HG02840 (cell line): ENCODE measurements around the gene RABL2B.
"Not testable (repeated sequence)": the region's sequence is repeated elsewhere in the genome, so short reads cannot be mapped to it uniquely, and the experiment has no call there.

ENCODE experiments used
- ATAC-seq: cut with Tn5 transposase; IDR thresholded peaks from one replicate; pipeline ENCODE4 v1.9.1; 2021; ENCODE audit warnings: mild to moderate bottlenecking, moderate library complexity, moderate number of reproducible peaks; ENCODE audit not compliant: unreplicated experiment, low FRiP score

Gene RABL2B

DNA sequence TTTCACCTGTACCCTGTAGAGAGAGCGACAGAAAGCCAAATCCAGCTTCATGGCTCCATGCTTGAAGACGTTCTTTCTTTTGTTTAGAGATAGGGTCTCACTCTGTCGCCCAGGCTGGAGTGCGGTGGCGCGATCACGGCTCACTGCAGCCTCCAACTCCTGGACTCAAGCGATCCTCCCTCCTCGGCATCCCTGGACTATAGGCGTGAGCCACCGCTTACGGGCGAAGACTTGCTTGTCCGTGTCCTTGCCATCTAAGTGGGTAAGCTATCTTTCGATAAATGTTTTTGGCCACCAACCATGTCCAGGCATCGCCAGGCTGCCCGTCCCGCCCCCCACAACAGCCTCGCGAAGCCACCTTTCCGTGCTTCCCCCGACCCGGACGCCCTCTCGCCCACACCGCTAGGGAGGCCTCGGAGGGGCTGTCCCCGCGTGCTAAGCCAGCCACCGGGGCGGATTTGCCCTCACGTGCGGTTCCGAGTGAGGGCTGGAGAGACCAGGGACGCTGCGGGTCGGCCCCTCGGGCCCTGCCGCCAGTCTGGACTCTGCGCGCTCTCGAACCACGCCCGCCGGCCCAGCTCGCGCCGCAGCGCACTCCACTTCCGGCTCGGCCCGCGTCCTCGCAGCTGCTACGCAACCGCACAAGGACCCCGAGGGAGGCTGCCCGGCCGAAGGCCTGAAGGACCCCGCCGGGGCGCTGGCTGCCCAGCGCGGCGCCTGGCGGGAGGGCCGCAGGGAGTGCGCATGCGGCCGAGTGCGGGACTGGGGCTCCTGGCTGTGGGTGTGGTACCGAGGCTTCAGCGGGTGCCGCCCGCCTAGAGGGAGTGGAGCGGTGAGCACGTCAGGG lies at the start of gene RABL2B:
TSS of gene RABL2B (minus strand) at position 604 of the 847 bp plus-strand sequence. CDS start 1,342 bp downstream, outside the sequence.
- ATAC-seq: peak; percentile 97

DNA sequence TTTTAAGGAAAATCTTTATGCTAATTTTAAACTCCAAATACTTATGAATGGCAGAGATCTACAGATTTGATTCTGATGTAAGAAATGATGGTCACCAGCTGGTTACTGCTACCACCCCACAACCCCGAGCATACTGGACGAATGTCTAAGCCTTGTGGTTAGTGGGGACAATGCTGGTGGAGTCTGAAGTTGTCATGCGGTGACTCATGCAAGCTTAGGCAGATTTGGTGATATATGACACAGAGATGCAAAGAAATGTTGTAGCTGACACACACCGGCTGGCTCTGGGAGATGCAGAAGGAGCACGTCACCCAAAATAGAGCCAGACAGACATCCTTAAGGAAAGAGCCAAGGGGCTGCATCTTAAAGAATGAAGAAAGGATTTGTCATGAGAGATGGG lies 3.5 kb upstream of the RABL2B start:
- not testable (repeated sequence) for ATAC-seq

GRCh38 chr22:50785289-50785688 lies 1.9 kb upstream of the RABL2B start:
- not testable (repeated sequence) for ATAC-seq

DNA sequence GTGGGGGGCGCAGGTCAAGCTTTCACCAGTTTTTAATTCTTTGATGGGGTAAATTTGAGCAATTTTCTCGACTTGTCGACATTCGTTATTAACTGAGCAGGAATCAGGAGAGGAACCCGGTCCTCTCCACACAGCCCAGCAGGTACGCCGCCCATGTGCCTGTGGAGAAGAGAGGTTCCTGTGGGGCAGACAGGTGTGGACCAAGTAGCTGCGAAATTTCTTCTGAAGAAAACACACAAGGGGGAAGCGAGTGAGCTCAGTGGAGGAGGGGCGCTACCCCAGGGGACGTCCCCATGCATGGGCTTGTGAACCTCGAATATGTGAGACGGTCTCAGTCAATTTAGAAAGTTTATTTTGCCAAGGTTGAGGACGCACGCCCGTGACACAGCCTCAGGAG lies 442 bp upstream of the RABL2B start:
- ATAC-seq: peak; percentile 26

DNA sequence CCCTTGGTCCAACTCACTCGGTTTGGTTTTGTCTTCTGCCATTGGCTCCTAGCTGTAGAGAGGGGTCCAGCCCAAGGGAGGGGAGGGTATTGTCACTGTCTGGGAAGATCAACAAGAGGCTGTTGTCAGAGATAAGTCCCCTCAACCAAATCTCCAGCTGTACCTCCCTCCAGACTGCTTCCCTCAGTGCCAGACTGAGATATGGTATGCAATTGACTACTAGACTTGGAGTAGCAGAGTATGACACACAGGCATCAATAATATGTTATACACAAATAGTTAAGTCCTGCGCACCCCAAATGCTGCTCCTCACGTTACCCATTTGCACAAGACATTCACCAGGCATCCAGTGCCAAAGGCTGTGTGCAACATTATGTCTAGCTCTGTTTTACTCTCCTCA lies 1.2 kb downstream of the RABL2B start:
- not testable (repeated sequence) for ATAC-seq

- not testable (repeated sequence) for ATAC-seq
Measured at GRCh38 chr22:50780244-50780643, 3.2 kb downstream of the RABL2B start.

- ATAC-seq: not testable (repeated sequence)
Measured at GRCh38 chr22:50777631-50778030, 5.8 kb downstream of the RABL2B start.

GRCh38 chr22:50775132-50775531 lies 8.3 kb downstream of the RABL2B start:
- not testable (repeated sequence) for ATAC-seq

DNA sequence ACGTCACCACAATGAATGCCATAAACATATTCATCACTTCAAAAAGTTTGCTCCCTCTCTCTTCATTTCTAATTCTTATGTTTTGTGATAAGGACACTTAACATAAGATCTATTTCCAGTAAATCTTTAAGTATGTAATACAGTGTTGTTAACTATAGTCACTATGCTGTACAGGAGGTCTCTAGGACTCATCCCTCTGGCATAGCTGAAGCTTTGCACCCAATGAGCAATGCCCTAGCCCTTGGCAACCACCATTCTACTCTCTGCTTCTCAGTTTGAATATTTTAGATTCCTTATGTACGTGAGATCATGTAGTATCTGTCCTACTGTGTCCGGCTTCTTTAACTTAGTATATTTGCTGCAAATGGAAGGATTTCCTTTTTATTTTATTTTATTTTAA lies 19.1 kb downstream of the RABL2B start:
- ATAC-seq: not testable (repeated sequence)

GRCh38 chr22:50761829-50762228 lies 21.6 kb downstream of the RABL2B start:
- not testable (repeated sequence) for ATAC-seq

- not testable (repeated sequence) for ATAC-seq
Measured at GRCh38 chr22:50759597-50760341, 23.7 kb downstream of the RABL2B start.

DNA sequence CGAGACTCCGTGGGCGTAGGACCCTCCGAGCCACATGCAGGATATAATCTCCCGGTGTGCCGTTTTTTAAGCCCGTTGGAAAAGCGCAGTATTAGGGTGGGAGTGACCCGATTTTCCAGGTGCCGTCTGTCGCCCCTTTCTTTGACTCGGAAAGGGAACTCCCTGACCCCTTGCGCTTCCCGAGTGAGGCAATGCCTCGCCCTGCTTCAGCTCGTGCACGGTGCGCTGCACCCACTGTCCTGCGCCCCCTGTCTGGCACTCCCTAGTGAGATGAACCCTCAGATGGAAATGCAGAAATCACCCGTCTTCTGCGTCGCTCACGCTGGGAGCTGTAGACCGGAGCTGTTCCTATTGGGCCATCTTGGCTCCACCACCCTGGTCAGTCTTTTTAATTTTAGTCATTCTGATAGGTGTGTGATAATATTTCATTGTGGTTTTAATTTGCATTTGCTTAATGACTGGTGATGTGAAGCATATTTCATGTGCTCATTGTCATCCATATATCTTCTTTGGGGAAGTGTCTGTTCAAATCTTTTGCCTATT lies 26.4 kb downstream of the RABL2B start:
- not testable (repeated sequence) for ATAC-seq

GRCh38 chr22:50756406-50756805 lies 27.0 kb downstream of the RABL2B start:
- not testable (repeated sequence) for ATAC-seq

GRCh38 chr22:50755251-50755650 lies 28.2 kb downstream of the RABL2B start:
- ATAC-seq: not testable (repeated sequence)

- ATAC-seq: not testable (repeated sequence)
Measured at GRCh38 chr22:50749302-50750074, 33.9 kb downstream of the RABL2B start.

DNA sequence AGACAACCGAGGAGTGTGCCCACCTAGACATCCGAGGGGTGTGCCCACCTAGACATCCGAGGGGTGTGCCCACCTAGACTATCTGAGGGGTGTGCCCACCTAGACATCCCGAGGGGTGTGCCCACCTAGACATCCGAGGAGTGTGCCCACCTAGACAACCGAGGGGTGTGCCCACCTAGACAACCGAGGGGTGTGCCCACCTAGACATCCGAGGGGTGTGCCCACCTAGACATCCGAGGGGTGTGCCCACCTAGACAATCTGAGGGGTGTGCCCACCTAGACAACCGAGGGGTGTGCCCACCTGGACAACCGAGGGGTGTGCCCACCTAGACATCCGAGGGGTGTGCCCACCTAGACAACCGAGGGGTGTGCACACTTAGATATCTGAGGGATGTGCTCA lies 34.8 kb downstream of the RABL2B start:
- ATAC-seq: not testable (repeated sequence)

- not testable (repeated sequence) for ATAC-seq
Measured at GRCh38 chr22:50747521-50747920, 35.9 kb downstream of the RABL2B start.

DNA sequence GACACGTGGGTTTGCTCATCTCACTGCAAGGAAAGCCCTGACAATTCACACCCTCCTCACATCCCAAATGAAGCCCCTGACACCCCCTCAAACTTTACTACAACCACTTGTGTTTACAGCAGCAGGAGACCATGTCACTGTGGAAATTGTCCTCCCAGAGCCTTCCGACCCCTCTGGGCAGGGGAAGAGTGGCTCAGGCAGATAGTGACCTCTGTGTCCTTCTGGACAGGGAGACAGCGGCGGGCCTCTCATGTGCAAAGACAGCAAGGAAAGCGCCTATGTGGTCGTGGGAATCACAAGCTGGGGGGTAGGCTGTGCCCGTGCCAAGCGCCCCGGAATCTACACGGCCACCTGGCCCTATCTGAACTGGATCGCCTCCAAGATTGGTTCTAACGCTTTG lies 39.0 kb downstream of the RABL2B start:
- ATAC-seq: not testable (repeated sequence)

- not testable (repeated sequence) for ATAC-seq
Measured at GRCh38 chr22:50740714-50741113, 42.7 kb downstream of the RABL2B start.

GRCh38 chr22:50739894-50740293 lies 43.5 kb downstream of the RABL2B start:
- ATAC-seq: no peak
